Loucy (cell line): ENCODE measurements around the gene ITGB6.

ENCODE experiments used
- H2AFZ ChIP-seq: fragments of 200-600 bp; sonication (generic); 2 replicates; pipeline ENCODE4 v1.6.0; 2016; ENCODE audit warnings: antibody characterized with exemption, mild to moderate bottlenecking, low read length, moderate library complexity
- H3F3A ChIP-seq: fragments of 200-600 bp; 2 replicates; pipeline ENCODE4 v1.6.0; 2016; ENCODE audit warnings: antibody characterized with exemption, low read depth, mild to moderate bottlenecking
- H3K27me3 ChIP-seq: fragments of 200-600 bp; sonication (generic); 2 replicates; pipeline ENCODE4 v1.6.1; 2014; ENCODE audit warnings: low read length, mild to moderate bottlenecking; ENCODE audit not compliant: insufficient read depth, poor library complexity, severe bottlenecking
- H3K36me3 ChIP-seq: fragments of 200-600 bp; sonication (generic); 2 replicates; pipeline ENCODE4 v1.6.1; 2016; ENCODE audit warnings: low read length; ENCODE audit not compliant: insufficient read depth
- H3K4me1 ChIP-seq: fragments of 200-600 bp; sonication (generic); 2 replicates; pipeline ENCODE4 v1.5.1; 2014; ENCODE audit warnings: low read length, mild to moderate bottlenecking; ENCODE audit not compliant: insufficient read depth, poor library complexity, severe bottlenecking
- H3K4me2 ChIP-seq: fragments of 200-600 bp; sonication (generic); 2 replicates; pipeline ENCODE4 v1.6.0; 2014; ENCODE audit warnings: antibody characterized with exemption, low read length, low read depth, mild to moderate bottlenecking; ENCODE audit not compliant: poor library complexity, severe bottlenecking
- H3K4me3 ChIP-seq: fragments of 200-600 bp; sonication (generic); 2 replicates; pipeline ENCODE4 v1.5.1; 2014; ENCODE audit warnings: low read length, mild to moderate bottlenecking, mixed read lengths; ENCODE audit not compliant: poor library complexity, severe bottlenecking
- H3K79me2 ChIP-seq: fragments of 200-600 bp; sonication (generic); 2 replicates; pipeline ENCODE4 v1.6.1; 2014; ENCODE audit warnings: low read length; ENCODE audit not compliant: insufficient read depth
- H3K9ac ChIP-seq: fragments of 200-600 bp; sonication (generic); 2 replicates; pipeline ENCODE4 v1.6.0; 2014; ENCODE audit warnings: mild to moderate bottlenecking, low read depth, low read length, moderate library complexity; ENCODE audit not compliant: poor library complexity, severe bottlenecking
- H3K9me2 ChIP-seq: fragments of 200-600 bp; sonication (generic); replicated peaks from 2 replicates; pipeline ENCODE4 v1.6.1; 2016; ENCODE audit warnings: low read depth, low read length, mixed read lengths
- H3K9me3 ChIP-seq: fragments of 200-600 bp; sonication (generic); 2 replicates; pipeline ENCODE4 v1.6.1; 2014; ENCODE audit warnings: mild to moderate bottlenecking, antibody characterized with exemption, low read length, low read depth; ENCODE audit not compliant: insufficient read depth
- H4K20me1 ChIP-seq: fragments of 200-600 bp; sonication (generic); 2 replicates; pipeline ENCODE4 v1.6.0; 2014; ENCODE audit warnings: antibody characterized with exemption, low read length, mild to moderate bottlenecking; ENCODE audit not compliant: insufficient read depth, poor library complexity, severe bottlenecking
- EZH2phosphoT487 ChIP-seq: fragments of 200-600 bp; IDR thresholded peaks from 2 replicates; pipeline ENCODE4 v1.6.1; 2018; ENCODE audit warnings: antibody characterized with exemption, mild to moderate bottlenecking, moderate library complexity, borderline replicate concordance
- TF ChIP-seq, protein P1 (sequence below): fragments of 200-600 bp; sonication (generic); conservative IDR thresholded peaks from 2 replicates; pipeline ENCODE4 v1.5.1; 2014; ENCODE audit warnings: mild to moderate bottlenecking, antibody characterized with exemption, low read length

Gene ITGB6

DNA sequence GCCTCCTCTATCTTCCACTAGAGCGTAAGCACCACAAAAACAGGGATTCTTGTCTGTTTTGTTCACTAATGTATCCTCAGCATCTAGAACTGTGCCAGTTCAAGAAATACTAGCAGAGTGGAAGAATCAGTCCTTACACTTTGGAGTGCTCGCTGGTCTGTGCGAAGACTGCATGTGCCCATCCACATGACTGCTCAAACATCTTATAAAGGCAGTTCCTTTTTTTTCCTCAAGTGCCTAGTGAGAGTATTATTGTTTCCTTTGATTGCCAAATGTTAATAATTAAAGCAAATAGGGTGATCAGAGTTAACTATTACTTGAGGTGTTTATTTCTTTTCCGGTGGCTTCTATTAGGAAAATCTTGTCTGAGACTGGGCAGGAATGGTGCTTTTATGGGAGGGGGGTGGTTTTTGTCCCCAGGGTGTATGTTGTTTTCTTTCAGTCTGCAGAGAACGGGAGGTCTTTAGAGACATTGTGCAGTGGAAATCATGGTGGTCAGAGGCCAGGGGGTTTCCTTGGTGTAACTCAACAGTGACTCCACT is 45.6 kb upstream of the ITGB6 start:
- no peaks in the 10 kb centered on the region for H3K36me3 ChIP-seq
- H3K9me3 ChIP-seq: no peaks in the 10 kb centered on the region
- no peak for TF ChIP-seq EZH2phosphoT487
- TF ChIP-seq, protein P1, sequence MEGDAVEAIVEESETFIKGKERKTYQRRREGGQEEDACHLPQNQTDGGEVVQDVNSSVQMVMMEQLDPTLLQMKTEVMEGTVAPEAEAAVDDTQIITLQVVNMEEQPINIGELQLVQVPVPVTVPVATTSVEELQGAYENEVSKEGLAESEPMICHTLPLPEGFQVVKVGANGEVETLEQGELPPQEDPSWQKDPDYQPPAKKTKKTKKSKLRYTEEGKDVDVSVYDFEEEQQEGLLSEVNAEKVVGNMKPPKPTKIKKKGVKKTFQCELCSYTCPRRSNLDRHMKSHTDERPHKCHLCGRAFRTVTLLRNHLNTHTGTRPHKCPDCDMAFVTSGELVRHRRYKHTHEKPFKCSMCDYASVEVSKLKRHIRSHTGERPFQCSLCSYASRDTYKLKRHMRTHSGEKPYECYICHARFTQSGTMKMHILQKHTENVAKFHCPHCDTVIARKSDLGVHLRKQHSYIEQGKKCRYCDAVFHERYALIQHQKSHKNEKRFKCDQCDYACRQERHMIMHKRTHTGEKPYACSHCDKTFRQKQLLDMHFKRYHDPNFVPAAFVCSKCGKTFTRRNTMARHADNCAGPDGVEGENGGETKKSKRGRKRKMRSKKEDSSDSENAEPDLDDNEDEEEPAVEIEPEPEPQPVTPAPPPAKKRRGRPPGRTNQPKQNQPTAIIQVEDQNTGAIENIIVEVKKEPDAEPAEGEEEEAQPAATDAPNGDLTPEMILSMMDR: no peak
- H2AFZ ChIP-seq: no peak overlapping the region
- no peak overlapping the region for H3K4me2 ChIP-seq
- H3K4me1 ChIP-seq: no peaks in the 10 kb centered on the region
- H3K79me2 ChIP-seq: no peaks in the 10 kb centered on the region
- no peak overlapping the region for H3K4me3 ChIP-seq
- no peaks in the 10 kb centered on the region for H3K27me3 ChIP-seq
- H4K20me1 ChIP-seq: no peaks in the 10 kb centered on the region
- H3K9ac ChIP-seq: no peak overlapping the region
- no peaks in the 10 kb centered on the region for H3F3A ChIP-seq
- H3K9me2 ChIP-seq: no peaks in the 10 kb centered on the region

DNA sequence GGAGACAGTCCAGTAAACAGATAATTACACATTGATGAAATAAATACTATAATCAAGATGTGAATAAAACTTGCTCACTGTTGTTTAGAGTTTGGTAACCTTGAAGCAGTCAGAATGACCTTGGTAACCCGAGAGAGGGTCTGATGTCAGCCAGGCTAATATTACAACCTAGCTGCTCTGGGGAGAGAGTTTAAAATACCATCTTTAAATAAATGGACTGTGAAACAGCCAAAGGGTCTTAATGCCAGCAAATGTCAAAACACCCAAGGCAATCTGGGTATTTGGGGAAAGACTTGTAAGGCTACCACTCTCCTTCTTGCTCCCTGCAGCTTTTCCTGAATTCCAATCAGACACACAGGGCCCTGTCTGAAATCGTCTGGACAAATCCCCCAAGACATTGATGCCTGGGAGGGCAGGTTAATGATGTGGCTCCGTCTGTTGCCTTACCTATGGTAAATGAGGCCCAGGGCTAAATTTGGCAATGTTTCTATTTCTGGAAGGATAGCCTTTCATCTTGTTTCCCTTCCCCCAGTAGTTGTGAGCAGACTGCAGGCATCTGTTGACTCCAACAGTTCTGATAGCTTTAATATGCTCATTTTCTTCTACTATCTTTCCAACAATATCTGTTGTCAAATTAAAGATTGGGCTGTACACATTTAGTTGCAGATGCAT is 43.0 kb upstream of the ITGB6 start:
- H3K9ac ChIP-seq: no peak overlapping the region
- H3F3A ChIP-seq: no peaks in the 10 kb centered on the region
- no peaks in the 10 kb centered on the region for H3K27me3 ChIP-seq
- no peaks in the 10 kb centered on the region for H3K79me2 ChIP-seq
- H4K20me1 ChIP-seq: no peaks in the 10 kb centered on the region
- no peaks in the 10 kb centered on the region for H3K9me3 ChIP-seq
- TF ChIP-seq, protein P1: no peak
- no peak for TF ChIP-seq EZH2phosphoT487
- H3K4me1 ChIP-seq: no peaks in the 10 kb centered on the region
- no peaks in the 10 kb centered on the region for H3K36me3 ChIP-seq
- H3K4me3 ChIP-seq: no peak overlapping the region
- no peak overlapping the region for H2AFZ ChIP-seq
- H3K4me2 ChIP-seq: no peak overlapping the region
- no peaks in the 10 kb centered on the region for H3K9me2 ChIP-seq

DNA sequence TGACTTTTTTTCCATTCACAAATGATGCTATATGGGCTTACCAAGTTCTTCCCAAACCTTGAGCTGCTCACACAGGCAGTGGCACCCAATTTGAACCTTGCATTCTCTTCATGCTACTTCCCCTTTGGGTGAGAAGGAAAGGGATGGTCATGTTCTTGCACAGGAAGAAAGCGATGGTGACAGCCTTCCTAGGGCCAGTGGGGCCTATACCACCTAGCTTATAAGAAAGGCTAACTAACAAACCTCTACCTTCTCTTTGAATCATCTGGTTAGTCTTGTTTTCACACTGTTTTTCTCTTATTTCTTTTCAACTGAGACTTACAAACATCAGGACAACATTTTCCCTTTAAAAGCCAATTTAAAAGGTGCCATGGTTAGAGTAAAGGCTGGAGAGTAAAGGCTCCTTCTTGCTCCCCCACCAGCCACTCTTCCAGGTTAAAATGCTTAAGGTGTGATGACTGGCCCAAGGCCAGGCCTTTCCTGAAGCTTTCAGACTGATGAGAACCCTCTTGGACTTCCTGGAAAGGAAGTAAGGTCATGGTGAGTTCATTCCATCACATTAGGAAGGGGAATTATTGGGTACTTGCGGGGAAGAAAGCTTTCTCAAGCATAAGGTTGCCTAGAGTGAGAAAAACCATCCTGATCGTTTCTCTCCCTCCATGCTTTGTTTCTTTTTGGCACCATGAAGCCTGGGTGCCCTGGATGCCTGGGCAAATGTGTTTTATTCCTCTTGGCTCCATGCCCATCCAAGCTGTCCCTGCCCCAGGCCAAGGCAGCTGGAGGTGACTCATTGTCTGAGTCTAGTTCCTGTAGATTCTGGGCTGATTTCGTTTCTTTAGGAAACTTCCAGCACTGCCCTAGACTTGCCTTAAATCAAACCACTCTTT is 41.4 kb upstream of the ITGB6 start:
- Histone ChIP-seq H3K4me2 (no peak overlapping the region), H3K27me3 (no peaks in the 10 kb centered on the region), H2AFZ (no peak overlapping the region)

More for the DNA sequence above, 41.4 kb upstream of the ITGB6 start:
- Histone ChIP-seq H3K4me1 (no peaks in the 10 kb centered on the region), H3K9me2 (no peaks in the 10 kb centered on the region), H3K4me3 (no peak overlapping the region), H3K9ac (no peak overlapping the region), H3K36me3 (no peaks in the 10 kb centered on the region), H3K9me3 (no peaks in the 10 kb centered on the region), H3K79me2 (no peaks in the 10 kb centered on the region), H3F3A (no peaks in the 10 kb centered on the region), H4K20me1 (no peaks in the 10 kb centered on the region)
- TF ChIP-seq, protein P1: no peak
- no peak for TF ChIP-seq EZH2phosphoT487
